Measurements from ENCODE around the gene CHST1.

The CHST1 gene

GRCh38 chr11:45675646-45676045, 10.2 kb upstream of the CHST1 start:
- no peak for DNase-seq

GRCh38 chr11:45674481-45675190, 9.2 kb upstream of the CHST1 start:
- DNase-seq: no peak

GRCh38 chr11:45673441-45673840, 8.0 kb upstream of the CHST1 start:
- DNase-seq: no peak

- no peak for DNase-seq
Measured at GRCh38 chr11:45672593-45672992, 7.2 kb upstream of the CHST1 start.

GRCh38 chr11:45671246-45672171, 6.1 kb upstream of the CHST1 start:
- DNase-seq: no peak

GRCh38 chr11:45670386-45671135, 5.1 kb upstream of the CHST1 start:
- no peak for DNase-seq

GRCh38 chr11:45669956-45670355, 4.5 kb upstream of the CHST1 start:
- DNase-seq: no peak

- no peak for DNase-seq
Measured at GRCh38 chr11:45669146-45669545, 3.7 kb upstream of the CHST1 start.

- DNase-seq: no peak
Measured at GRCh38 chr11:45667929-45668680, 2.7 kb upstream of the CHST1 start.

- DNase-seq: no peak
Measured at GRCh38 chr11:45666648-45667642, 1.5 kb upstream of the CHST1 start.

GRCh38 chr11:45665933-45666647, 668 bp upstream of the CHST1 start:
- peak; percentile 62 for DNase-seq

GRCh38 chr11:45664376-45665205, 831 bp downstream of the CHST1 start:
- peak; percentile 63 for DNase-seq

GRCh38 chr11:45663486-45664375, 1.7 kb downstream of the CHST1 start:
- no peak for DNase-seq

- DNase-seq: no peak
Measured at GRCh38 chr11:45662665-45663485, 2.5 kb downstream of the CHST1 start.

- DNase-seq: no peak
Measured at GRCh38 chr11:45662096-45662664, 3.2 kb downstream of the CHST1 start.

- DNase-seq: no peak
Measured at GRCh38 chr11:45661439-45662055, 3.9 kb downstream of the CHST1 start.
